KMS-11 (cell line): ENCODE data around the gene DIRAS1.

ENCODE experiments used
- H2AFZ ChIP-seq: fragments of 200-600 bp; sonication (generic); 2 replicates; pipeline ENCODE4 v1.6.1; 2016; ENCODE audit warnings: antibody characterized with exemption, mixed run types, low read depth
- H3K27ac ChIP-seq: fragments of 200-600 bp; sonication (generic); 2 replicates; pipeline ENCODE4 v1.6.1; 2016; ENCODE audit warnings: mild to moderate bottlenecking, mixed run types
- H3K27me3 ChIP-seq: fragments of 200-600 bp; sonication (generic); 2 replicates; pipeline ENCODE4 v1.6.1; 2017; ENCODE audit warnings: mild to moderate bottlenecking, low read depth, mixed run types, moderate library complexity; ENCODE audit not compliant: insufficient read depth
- H3K36me3 ChIP-seq: fragments of 200-600 bp; sonication (generic); 2 replicates; pipeline ENCODE4 v1.6.1; 2017; ENCODE audit warnings: mild to moderate bottlenecking, mixed run types; ENCODE audit not compliant: insufficient read depth
- H3K4me1 ChIP-seq: fragments of 200-600 bp; sonication (generic); 2 replicates; pipeline ENCODE4 v1.6.1; 2016; ENCODE audit warnings: mild to moderate bottlenecking, low read depth, mixed run types; ENCODE audit not compliant: poor library complexity, severe bottlenecking
- H3K4me2 ChIP-seq: fragments of 200-600 bp; sonication (generic); 2 replicates; pipeline ENCODE4 v1.7.0; 2016; ENCODE audit warnings: mild to moderate bottlenecking, mixed run types
- H3K4me3 ChIP-seq: fragments of 200-600 bp; sonication (generic); IDR thresholded peaks from 2 replicates; pipeline ENCODE4 v1.6.1; 2017; ENCODE audit warnings: low read depth, low read length, mixed read lengths; ENCODE audit not compliant: insufficient read depth
- H3K79me2 ChIP-seq: fragments of 200-600 bp; sonication (generic); 2 replicates; pipeline ENCODE4 v1.6.1; 2016; ENCODE audit warnings: low read depth, mixed run types; ENCODE audit not compliant: insufficient read depth
- H3K9ac ChIP-seq: fragments of 200-600 bp; sonication (generic); 2 replicates; pipeline ENCODE4 v1.6.1; 2016; ENCODE audit warnings: mild to moderate bottlenecking, mixed run types
- H4K20me1 ChIP-seq: fragments of 200-600 bp; sonication (generic); 2 replicates; pipeline ENCODE4 v1.6.1; 2016; ENCODE audit warnings: mild to moderate bottlenecking, mixed run types; ENCODE audit not compliant: insufficient read depth
- TF ChIP-seq, protein P1 (sequence below): fragments of 200-600 bp; sonication (generic); conservative IDR thresholded peaks from 2 replicates; pipeline ENCODE4 v1.6.1; 2017; ENCODE audit warnings: low read depth, mild to moderate bottlenecking, antibody characterized with exemption, low read length, moderate library complexity, mixed read lengths

DIRAS1 gene

GRCh38 chr19:2690856-2691255 is 30.3 kb downstream of the DIRAS1 start:
- TF ChIP-seq, protein P1, sequence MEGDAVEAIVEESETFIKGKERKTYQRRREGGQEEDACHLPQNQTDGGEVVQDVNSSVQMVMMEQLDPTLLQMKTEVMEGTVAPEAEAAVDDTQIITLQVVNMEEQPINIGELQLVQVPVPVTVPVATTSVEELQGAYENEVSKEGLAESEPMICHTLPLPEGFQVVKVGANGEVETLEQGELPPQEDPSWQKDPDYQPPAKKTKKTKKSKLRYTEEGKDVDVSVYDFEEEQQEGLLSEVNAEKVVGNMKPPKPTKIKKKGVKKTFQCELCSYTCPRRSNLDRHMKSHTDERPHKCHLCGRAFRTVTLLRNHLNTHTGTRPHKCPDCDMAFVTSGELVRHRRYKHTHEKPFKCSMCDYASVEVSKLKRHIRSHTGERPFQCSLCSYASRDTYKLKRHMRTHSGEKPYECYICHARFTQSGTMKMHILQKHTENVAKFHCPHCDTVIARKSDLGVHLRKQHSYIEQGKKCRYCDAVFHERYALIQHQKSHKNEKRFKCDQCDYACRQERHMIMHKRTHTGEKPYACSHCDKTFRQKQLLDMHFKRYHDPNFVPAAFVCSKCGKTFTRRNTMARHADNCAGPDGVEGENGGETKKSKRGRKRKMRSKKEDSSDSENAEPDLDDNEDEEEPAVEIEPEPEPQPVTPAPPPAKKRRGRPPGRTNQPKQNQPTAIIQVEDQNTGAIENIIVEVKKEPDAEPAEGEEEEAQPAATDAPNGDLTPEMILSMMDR: no peak
- H3K4me1 ChIP-seq: no peaks in the 10 kb centered on the region
- H3K9ac ChIP-seq: no peak overlapping the region
- H3K79me2 ChIP-seq: no peaks in the 10 kb centered on the region
- no peak overlapping the region for H3K4me2 ChIP-seq
- H4K20me1 ChIP-seq: no peaks in the 10 kb centered on the region
- no peak overlapping the region for H3K27ac ChIP-seq
- H2AFZ ChIP-seq: no peak overlapping the region
- no peak overlapping the region for H3K4me3 ChIP-seq
- no peaks in the 10 kb centered on the region for H3K27me3 ChIP-seq
- H3K36me3 ChIP-seq: no peaks in the 10 kb centered on the region

GRCh38 chr19:2686360-2686759 is 34.8 kb downstream of the DIRAS1 start:
- no peak overlapping the region for H2AFZ ChIP-seq
- no peak overlapping the region for H3K9ac ChIP-seq
- no peaks in the 10 kb centered on the region for H4K20me1 ChIP-seq
- H3K27me3 ChIP-seq: no peaks in the 10 kb centered on the region
- H3K4me2 ChIP-seq: no peak overlapping the region
- H3K79me2 ChIP-seq: no peaks in the 10 kb centered on the region
- H3K36me3 ChIP-seq: no peaks in the 10 kb centered on the region
- H3K4me1 ChIP-seq: no peaks in the 10 kb centered on the region
- no peak overlapping the region for H3K27ac ChIP-seq
- TF ChIP-seq, protein P1: no peak
- no peak overlapping the region for H3K4me3 ChIP-seq

DNA sequence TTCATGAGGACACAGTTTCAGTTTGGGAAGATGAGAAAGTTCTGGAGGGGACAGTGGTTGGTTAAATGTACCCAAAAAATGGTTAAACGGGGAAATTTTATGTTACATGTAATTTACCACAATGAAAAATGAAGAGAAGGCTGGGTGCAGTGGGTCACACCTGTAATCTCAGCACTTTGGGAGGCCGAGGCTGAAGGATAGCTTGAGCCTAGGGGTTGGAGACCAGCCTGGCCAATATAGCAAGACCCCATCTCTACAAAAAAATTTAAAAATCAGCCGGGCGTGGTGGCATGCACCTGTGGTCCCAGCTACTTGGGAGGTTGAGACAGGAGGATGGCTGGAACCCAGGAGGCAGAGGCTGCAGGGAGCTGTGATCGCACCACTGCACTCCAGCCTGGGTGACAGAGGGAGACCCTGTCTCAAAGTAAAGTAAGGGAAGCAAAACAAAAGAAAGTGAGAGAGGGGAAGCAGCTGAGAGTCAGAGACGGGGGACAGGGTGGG is 35.9 kb downstream of the DIRAS1 start:
- Histone ChIP-seq H3K36me3 (no peaks in the 10 kb centered on the region), H3K4me1 (no peaks in the 10 kb centered on the region), H3K4me2 (no peak overlapping the region)

GRCh38 chr19:2683430-2684003 is 37.7 kb downstream of the DIRAS1 start:
- Histone ChIP-seq H3K27me3 (no peaks in the 10 kb centered on the region), H3K36me3 (no peaks in the 10 kb centered on the region), H3K4me2 (no peak overlapping the region), H4K20me1 (no peaks in the 10 kb centered on the region), H3K4me1 (no peaks in the 10 kb centered on the region), H3K27ac (no peak overlapping the region), H3K79me2 (no peaks in the 10 kb centered on the region), H2AFZ (no peak overlapping the region), H3K4me3 (no peak overlapping the region), H3K9ac (no peak overlapping the region)
- TF ChIP-seq, protein P1: no peak

More for the DNA sequence above, 35.9 kb downstream of the DIRAS1 start:
- TF ChIP-seq, protein P1: no peak
- Histone ChIP-seq H3K4me3 (no peak overlapping the region), H2AFZ (no peak overlapping the region), H3K9ac (no peak overlapping the region), H3K27me3 (no peaks in the 10 kb centered on the region), H3K27ac (no peak overlapping the region), H3K79me2 (no peaks in the 10 kb centered on the region), H4K20me1 (no peaks in the 10 kb centered on the region)
